Measurements from ENCODE around the gene ZSCAN18. TPM values are rescaled to one million over a fixed set of nuclear protein-coding genes. Genes with fewer than 3 reads are reported as not detected.

Gene ZSCAN18
- total and polyA plus RNA-seq, 9 of the 15 experiments (the other 6 are each of a cell fraction or from before 2014, with no cell fraction given), result 0.07 to 1.9 (median 0.31) TPM; not detected in 1

DNA sequence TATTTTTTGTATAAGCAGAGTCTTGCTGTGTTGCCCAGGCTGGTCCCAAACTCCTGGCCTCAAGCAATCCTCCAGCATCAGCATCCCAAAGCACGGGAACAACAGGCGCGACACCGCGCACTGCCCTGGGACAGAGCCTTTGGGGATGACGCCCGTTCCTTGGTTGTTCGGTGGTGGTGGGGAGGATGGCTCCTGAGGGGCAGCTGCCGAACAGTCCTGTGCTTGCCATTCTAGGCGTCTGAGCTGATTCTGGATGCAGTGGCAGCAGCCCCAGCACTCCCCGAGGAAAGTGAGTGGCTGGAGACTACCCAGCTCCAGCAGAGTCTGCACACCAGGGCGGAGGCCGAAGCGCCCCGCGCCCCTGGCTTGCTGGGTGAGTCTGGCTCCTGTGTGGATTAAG is 45.8 kb downstream of the ZSCAN18 start:
- FAIRE-seq (no peak), DNase-seq (ENCODE audit: extremely low read depth in 1 of 4, low spot score in 3 of 4) (no peak), ATAC-seq (no peak)
- H3K27me3 ChIP-seq (ENCODE audit: control insufficient read depth in 2 of 2, insufficient read depth in 2 of 2, low read length in 2 of 2), result no peaks in the 10 kb centered on the region
- H2AFZ ChIP-seq (ENCODE audit: low read depth, low read length), result no peak overlapping the region
- no peak overlapping the region for H3K9ac ChIP-seq (ENCODE audit: insufficient read depth in 1 of 2, low read depth in 2 of 2, low read length in 2 of 2)
- no peaks in the 10 kb centered on the region for H3K4me1 ChIP-seq (replicated peaks in 1 of 2; ENCODE audit: control insufficient read depth in 2 of 2, insufficient read depth in 2 of 2, low read length in 2 of 2)
- H3K27ac ChIP-seq (ENCODE audit: extremely low read depth, low read depth, low read length), result no peak overlapping the region
- H3K79me2 ChIP-seq (ENCODE audit: control insufficient read depth, insufficient read depth, low read length), result no peaks in the 10 kb centered on the region
- in situ Hi-C loops (cut with MboI), result no loop called here
- CTCF ChIA-PET (ENCODE audit: low intra/inter-chr PET ratio), result no interaction called here
- intact Hi-C loops (cut with micrococcal nuclease), result no loop called here
- no peaks in the 10 kb centered on the region for H3K9me3 ChIP-seq (replicated peaks; ENCODE audit: control insufficient read depth, insufficient read depth, low read depth, low read length)
- TF ChIP-seq NCOA4 (IDR thresholded peaks at IDR 0.05; ENCODE audit: partially characterized antibody), result no peak
- TF ChIP-seq, protein P1, sequence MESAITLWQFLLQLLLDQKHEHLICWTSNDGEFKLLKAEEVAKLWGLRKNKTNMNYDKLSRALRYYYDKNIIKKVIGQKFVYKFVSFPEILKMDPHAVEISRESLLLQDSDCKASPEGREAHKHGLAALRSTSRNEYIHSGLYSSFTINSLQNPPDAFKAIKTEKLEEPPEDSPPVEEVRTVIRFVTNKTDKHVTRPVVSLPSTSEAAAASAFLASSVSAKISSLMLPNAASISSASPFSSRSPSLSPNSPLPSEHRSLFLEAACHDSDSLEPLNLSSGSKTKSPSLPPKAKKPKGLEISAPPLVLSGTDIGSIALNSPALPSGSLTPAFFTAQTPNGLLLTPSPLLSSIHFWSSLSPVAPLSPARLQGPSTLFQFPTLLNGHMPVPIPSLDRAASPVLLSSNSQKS (CRISPR knock-in tag; IDR thresholded peaks at IDR 0.05), result no peak
- TF ChIP-seq, protein P2, sequence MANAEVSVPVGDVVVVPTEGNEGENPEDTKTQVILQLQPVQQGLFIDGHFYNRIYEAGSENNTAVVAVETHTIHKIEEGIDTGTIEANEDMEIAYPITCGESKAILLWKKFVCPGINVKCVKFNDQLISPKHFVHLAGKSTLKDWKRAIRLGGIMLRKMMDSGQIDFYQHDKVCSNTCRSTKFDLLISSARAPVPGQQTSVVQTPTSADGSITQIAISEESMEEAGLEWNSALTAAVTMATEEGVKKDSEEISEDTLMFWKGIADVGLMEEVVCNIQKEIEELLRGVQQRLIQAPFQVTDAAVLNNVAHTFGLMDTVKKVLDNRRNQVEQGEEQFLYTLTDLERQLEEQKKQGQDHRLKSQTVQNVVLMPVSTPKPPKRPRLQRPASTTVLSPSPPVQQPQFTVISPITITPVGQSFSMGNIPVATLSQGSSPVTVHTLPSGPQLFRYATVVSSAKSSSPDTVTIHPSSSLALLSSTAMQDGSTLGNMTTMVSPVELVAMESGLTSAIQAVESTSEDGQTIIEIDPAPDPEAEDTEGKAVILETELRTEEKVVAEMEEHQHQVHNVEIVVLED (CRISPR knock-in tag; IDR thresholded peaks at IDR 0.05), result no peak
- no peak for TF ChIP-seq MBD2 (IDR thresholded peaks at IDR 0.05; ENCODE audit: borderline replicate concordance, low read depth)
- TF ChIP-seq RFX7 (CRISPR knock-in tag; IDR thresholded peaks at IDR 0.05), result no peak
- TF ChIP-seq MCM3 (IDR thresholded peaks at IDR 0.05), result no peak
- TF ChIP-seq JUNB (CRISPR knock-in tag; conservative IDR thresholded peaks at IDR 0.05), result no peak
- TF ChIP-seq, protein P3, sequence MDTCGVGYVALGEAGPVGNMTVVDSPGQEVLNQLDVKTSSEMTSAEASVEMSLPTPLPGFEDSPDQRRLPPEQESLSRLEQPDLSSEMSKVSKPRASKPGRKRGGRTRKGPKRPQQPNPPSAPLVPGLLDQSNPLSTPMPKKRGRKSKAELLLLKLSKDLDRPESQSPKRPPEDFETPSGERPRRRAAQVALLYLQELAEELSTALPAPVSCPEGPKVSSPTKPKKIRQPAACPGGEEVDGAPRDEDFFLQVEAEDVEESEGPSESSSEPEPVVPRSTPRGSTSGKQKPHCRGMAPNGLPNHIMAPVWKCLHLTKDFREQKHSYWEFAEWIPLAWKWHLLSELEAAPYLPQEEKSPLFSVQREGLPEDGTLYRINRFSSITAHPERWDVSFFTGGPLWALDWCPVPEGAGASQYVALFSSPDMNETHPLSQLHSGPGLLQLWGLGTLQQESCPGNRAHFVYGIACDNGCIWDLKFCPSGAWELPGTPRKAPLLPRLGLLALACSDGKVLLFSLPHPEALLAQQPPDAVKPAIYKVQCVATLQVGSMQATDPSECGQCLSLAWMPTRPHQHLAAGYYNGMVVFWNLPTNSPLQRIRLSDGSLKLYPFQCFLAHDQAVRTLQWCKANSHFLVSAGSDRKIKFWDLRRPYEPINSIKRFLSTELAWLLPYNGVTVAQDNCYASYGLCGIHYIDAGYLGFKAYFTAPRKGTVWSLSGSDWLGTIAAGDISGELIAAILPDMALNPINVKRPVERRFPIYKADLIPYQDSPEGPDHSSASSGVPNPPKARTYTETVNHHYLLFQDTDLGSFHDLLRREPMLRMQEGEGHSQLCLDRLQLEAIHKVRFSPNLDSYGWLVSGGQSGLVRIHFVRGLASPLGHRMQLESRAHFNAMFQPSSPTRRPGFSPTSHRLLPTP (IDR thresholded peaks at IDR 0.05; ENCODE audit: borderline replicate concordance, extremely low read depth, insufficient read length), result no peak
- no peak for TF ChIP-seq NBN (IDR thresholded peaks at IDR 0.05; ENCODE audit: low read depth)
- TF ChIP-seq TSC22D4 (tag; IDR thresholded peaks at IDR 0.05), result no peak
- TF ChIP-seq, protein P4, sequence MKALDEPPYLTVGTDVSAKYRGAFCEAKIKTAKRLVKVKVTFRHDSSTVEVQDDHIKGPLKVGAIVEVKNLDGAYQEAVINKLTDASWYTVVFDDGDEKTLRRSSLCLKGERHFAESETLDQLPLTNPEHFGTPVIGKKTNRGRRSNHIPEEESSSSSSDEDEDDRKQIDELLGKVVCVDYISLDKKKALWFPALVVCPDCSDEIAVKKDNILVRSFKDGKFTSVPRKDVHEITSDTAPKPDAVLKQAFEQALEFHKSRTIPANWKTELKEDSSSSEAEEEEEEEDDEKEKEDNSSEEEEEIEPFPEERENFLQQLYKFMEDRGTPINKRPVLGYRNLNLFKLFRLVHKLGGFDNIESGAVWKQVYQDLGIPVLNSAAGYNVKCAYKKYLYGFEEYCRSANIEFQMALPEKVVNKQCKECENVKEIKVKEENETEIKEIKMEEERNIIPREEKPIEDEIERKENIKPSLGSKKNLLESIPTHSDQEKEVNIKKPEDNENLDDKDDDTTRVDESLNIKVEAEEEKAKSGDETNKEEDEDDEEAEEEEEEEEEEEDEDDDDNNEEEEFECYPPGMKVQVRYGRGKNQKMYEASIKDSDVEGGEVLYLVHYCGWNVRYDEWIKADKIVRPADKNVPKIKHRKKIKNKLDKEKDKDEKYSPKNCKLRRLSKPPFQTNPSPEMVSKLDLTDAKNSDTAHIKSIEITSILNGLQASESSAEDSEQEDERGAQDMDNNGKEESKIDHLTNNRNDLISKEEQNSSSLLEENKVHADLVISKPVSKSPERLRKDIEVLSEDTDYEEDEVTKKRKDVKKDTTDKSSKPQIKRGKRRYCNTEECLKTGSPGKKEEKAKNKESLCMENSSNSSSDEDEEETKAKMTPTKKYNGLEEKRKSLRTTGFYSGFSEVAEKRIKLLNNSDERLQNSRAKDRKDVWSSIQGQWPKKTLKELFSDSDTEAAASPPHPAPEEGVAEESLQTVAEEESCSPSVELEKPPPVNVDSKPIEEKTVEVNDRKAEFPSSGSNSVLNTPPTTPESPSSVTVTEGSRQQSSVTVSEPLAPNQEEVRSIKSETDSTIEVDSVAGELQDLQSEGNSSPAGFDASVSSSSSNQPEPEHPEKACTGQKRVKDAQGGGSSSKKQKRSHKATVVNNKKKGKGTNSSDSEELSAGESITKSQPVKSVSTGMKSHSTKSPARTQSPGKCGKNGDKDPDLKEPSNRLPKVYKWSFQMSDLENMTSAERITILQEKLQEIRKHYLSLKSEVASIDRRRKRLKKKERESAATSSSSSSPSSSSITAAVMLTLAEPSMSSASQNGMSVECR (CRISPR knock-in tag; IDR thresholded peaks at IDR 0.05), result no peak
- TF ChIP-seq ETV5 (CRISPR knock-in tag; IDR thresholded peaks at IDR 0.05; ENCODE audit: low read depth), result no peak
- TF ChIP-seq SOX6 (IDR thresholded peaks at IDR 0.05), result no peak
- no peak for TF ChIP-seq HDAC2 (IDR thresholded peaks at IDR 0.05)
- no peak for TF ChIP-seq ZNF224 (CRISPR knock-in tag; IDR thresholded peaks at IDR 0.05)
- H3K4me2 ChIP-seq (ENCODE audit: insufficient read depth, low read length), result no peak overlapping the region
- no peaks in the 10 kb centered on the region for H3K9me1 ChIP-seq (ENCODE audit: control insufficient read depth, insufficient read depth, low read length)
- 9% methylated on average over 16 of the region's 16 CpGs for WGBS (ENCODE audit: insufficient coverage, low coverage, missing lambda C conversion rate)
- H4K20me1 ChIP-seq (replicated peaks; ENCODE audit: control insufficient read depth, insufficient read depth, low read length), result no peaks in the 10 kb centered on the region
- POLR2A ChIA-PET, result interaction anchor here (0.6 kb wide), 1 partner anchor 419 kb away, joined by 3 read pairs; the partner anchor contains the start of gene ZNF211
- H3K4me3 ChIP-seq, result no peak overlapping the region
- no peaks in the 10 kb centered on the region for H3K36me3 ChIP-seq (ENCODE audit: control insufficient read depth, insufficient read depth, low read length)
- BruUV-seq (replicated peaks), result no TSS peak
